Adrenal gland (tissue), 12 donors: ENCODE results near the gene CMPK1. TPM values are rescaled to one million over a fixed set of nuclear protein-coding genes. Genes with fewer than 3 reads are reported as not detected.

Experiments
- DNase-seq, 7 donors: peaks; one replicate each; pipeline ENCODE4 v3.0.0-alpha.2; 2019 to 2020
- H3K27ac ChIP-seq, 5 donors: fragments of 200-600 bp; sonication (generic) in 4 of 5; 1 replicate in 3 of 5; 2 replicates in 2 of 5; pipeline versions ENCODE4 v1.5.1 to v1.8.0; 2016 to 2020; ENCODE audit warnings: mild to moderate bottlenecking in 1 of 5
- H3K27me3 ChIP-seq: fragments of 200-600 bp; 2 replicates; pipeline ENCODE4 v1.8.0; 2021
- H3K36me3 ChIP-seq, 2 donors: fragments of 200-600 bp; replicated peaks in 1 of 2; 1 replicate in 1 of 2; 2 replicates in 1 of 2; pipeline versions ENCODE4 v1.5.1 to v1.8.0; 2018 to 2022
- H3K4me1 ChIP-seq, 2 donors: fragments of 200-600 bp; replicated peaks in 1 of 2; 1 replicate in 1 of 2; 2 replicates in 1 of 2; pipeline versions ENCODE4 v1.5.1 to v1.8.0; 2018 to 2021
- H3K4me3 ChIP-seq, 4 donors: fragments of 200-600 bp; sonication (generic) in 3 of 4; one replicate each; pipeline ENCODE4 v1.5.1; 2016 to 2018
- H3K9me3 ChIP-seq, 3 donors: fragments of 200-600 bp; sonication (generic) in 1 of 3; replicated peaks in 1 of 3; 1 replicate in 2 of 3; 2 replicates in 1 of 3; pipeline versions ENCODE4 v1.5.1 to v1.8.0; 2016 to 2021
- POLR2A ChIP-seq, 2 donors: fragments of 450-650 bp; IDR thresholded peaks; one replicate each; pipeline ENCODE4 v1.6.1; 2017; ENCODE audit warnings: antibody characterized with exemption in 2 of 2, mild to moderate bottlenecking in 2 of 2, moderate library complexity in 1 of 2
- WGBS, 4 donors: extraction: QIAGEN DNeasy Blood & Tissue Kit in 2 of 4; methylation state at CpG; one replicate each; pipeline versions ENCODE4 v1.1.5 to v1.1.7; 2013 to 2017; 5-methylcytosine and 5-hydroxymethylcytosine counted together
- intact Hi-C, 2 donors: fragments of 100-400 bp; cut with DNase I; formaldehyde crosslinking; loops; one replicate each; pipeline versions ENCODE4 v1.14.1 to v1.15.0; 2022 to 2023
- polyA plus RNA-seq, 3 donors: library from polyadenylated mRNA; stranded (reverse); fragments of 200-250 nt in 2 of 3; fragments of 350-450 nt in 1 of 3; fragmentation: Illumina TruSeq in 1 of 3; extraction: RNeasy Lipid Tissue Mini Kit (QIAGEN cat#74804) in 1 of 3; gene quantifications; one replicate each; pipeline ENCODE4 v1.2.3, GENCODE V29; 2013 to 2014
- total RNA-seq, 9 donors: library from RNA; depleted of rRNA in 4 of 9; stranded (reverse); fragments of >200 nt in 4 of 9; fragments of 120-200 nt in 1 of 9; fragmentation: NEBNext Ultra II Directional in 1 of 9; extraction: Animal tissue kit (Norgen Biotek cat#: 25700) in 1 of 9; gene quantifications; one replicate each; pipeline versions ENCODE4 v1.1.0 to v1.2.4, GENCODE V29; 2013 to 2023
- TF ChIP-seq, protein P1 (sequence below), 6 experiments: fragments of 450-650 bp in 4 of 6; fragments of 200-600 bp in 2 of 6; sonication (generic) in 1 of 6; IDR thresholded peaks; 1 replicate in 5 of 6; 2 replicates in 1 of 6; pipeline versions ENCODE4 v1.5.1 to v1.8.0; 2016 to 2021; ENCODE audit warnings: antibody characterized with exemption in 6 of 6, mild to moderate bottlenecking in 2 of 6, moderate library complexity in 1 of 6
- donor health status: healthy with polysubstance abuse.
- donor health status: Bipolar disorder and iron deficiency.
- donor health status: DM: yes; HTN: yes; CAD: no.
- donor health status: DM: no; HTN: no; CAD: no.
- donor health status: DM: no; HTN: no; CAD: no.
- donor health status: DM: yes; HTN: yes; CAD: no.

CMPK1 gene
- total and polyA plus RNA-seq, 12 donors: 31.0 to 124 (median 64.2) TPM

- no peak for TF ChIP-seq POLR2A (IDR thresholded peaks at IDR 0.05)
- TF ChIP-seq, protein P1, sequence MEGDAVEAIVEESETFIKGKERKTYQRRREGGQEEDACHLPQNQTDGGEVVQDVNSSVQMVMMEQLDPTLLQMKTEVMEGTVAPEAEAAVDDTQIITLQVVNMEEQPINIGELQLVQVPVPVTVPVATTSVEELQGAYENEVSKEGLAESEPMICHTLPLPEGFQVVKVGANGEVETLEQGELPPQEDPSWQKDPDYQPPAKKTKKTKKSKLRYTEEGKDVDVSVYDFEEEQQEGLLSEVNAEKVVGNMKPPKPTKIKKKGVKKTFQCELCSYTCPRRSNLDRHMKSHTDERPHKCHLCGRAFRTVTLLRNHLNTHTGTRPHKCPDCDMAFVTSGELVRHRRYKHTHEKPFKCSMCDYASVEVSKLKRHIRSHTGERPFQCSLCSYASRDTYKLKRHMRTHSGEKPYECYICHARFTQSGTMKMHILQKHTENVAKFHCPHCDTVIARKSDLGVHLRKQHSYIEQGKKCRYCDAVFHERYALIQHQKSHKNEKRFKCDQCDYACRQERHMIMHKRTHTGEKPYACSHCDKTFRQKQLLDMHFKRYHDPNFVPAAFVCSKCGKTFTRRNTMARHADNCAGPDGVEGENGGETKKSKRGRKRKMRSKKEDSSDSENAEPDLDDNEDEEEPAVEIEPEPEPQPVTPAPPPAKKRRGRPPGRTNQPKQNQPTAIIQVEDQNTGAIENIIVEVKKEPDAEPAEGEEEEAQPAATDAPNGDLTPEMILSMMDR (IDR thresholded peaks at IDR 0.05): no peak
- WGBS, 4 donors: 0 to 17% (median 2%) methylated on average over 1 to 134 of the region's 134 CpGs
- H3K4me3 ChIP-seq: peak overlapping the region in 1 of 4 donors; percentile 26
- no peaks in the 10 kb centered on the region for H3K36me3 ChIP-seq
- intact Hi-C loops: no loop called here
- no peak overlapping the region for H3K27ac ChIP-seq
- no peak for DNase-seq
- no peaks in the 10 kb centered on the region for H3K4me1 ChIP-seq
- no peaks in the 10 kb centered on the region for H3K9me3 ChIP-seq
- H3K27me3 ChIP-seq: peaks cover 14% of the 10 kb centered on the region
Observed at GRCh38 chr1:47416319-47417169, 83.0 kb downstream of the CMPK1 start.

DNA sequence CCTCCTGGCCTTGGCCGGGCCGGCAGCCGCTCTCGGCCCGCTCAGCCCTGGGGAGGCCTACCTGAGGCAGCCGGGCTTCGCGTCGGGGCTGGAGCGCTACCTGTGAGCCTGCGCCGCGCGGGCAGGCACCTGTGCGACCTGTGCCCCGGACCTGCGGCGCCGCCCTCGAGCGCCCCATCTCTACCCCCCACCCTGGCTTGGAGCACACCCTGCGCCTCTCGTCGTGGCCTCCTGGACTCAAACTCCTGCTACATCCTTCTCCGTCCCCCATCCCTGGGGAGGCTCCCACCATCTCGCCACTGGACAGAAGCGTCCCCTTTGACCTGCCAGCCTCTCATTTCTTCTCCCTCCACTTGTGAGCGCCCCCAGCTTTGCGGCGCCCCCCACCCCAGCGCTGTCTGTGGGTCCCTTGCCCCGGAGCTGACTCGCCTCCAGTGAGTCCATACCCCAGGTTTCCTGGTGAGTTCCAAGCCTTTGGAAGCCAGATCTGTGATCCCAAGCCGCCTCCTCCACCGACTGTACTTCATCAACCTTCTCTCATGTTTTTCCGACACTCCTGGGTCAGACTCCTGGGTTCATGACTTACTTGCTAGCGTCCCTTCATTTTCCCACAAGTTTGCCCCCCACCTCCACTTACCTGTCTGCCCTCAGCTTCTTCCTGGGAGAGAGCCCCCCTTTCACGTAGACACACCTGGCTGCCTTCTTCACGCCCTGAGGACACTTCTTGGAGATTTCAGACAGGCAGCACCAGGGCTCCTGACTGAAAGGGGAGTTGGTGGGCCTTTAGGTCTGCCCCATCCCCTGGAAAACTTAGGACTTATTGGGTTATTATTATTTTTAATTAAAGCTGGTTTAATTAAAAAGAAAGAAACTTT lies 83.8 kb downstream of the CMPK1 start:
- no peaks in the 10 kb centered on the region for H3K9me3 ChIP-seq
- peak overlapping the region in 1 of 4 donors; percentile 26 for H3K4me3 ChIP-seq
- peaks cover 14% of the 10 kb centered on the region for H3K27me3 ChIP-seq
- DNase-seq: no peak
- no peak for TF ChIP-seq POLR2A (IDR thresholded peaks at IDR 0.05)
- TF ChIP-seq, protein P1 (IDR thresholded peaks at IDR 0.05): no peak
- 31 to 66% (median 37%) methylated on average over 14 to 39 of the region's 39 CpGs for WGBS, 4 donors
- intact Hi-C loops: no loop called here
- H3K27ac ChIP-seq: no peak overlapping the region
- H3K36me3 ChIP-seq: no peaks in the 10 kb centered on the region
- H3K4me1 ChIP-seq: no peaks in the 10 kb centered on the region

DNA sequence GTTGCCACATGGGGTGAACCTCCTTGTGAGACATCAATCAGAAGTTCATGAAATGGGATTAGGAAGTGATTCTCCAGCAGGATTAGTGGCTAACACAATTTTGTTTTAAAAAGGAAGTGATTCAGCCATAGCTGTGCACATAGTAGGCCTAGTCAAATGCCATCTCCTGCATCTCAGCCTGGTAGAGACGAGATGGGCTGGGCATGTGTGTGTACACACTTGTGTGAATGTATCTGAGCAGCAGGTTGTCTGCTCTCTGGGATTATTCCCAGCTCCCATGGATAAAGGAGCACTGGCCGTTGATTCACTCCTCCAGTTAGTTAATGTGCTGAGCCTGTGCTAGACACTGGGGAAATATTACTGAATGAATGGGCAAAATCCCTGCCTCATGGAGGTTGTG lies 84.5 kb downstream of the CMPK1 start:
- Histone ChIP-seq H3K27me3 (peaks cover 14% of the 10 kb centered on the region), H3K4me3 (no peak overlapping the region), H3K36me3 (no peaks in the 10 kb centered on the region), H3K4me1 (no peaks in the 10 kb centered on the region), H3K27ac (no peak overlapping the region), H3K9me3 (no peaks in the 10 kb centered on the region)
- TF ChIP-seq POLR2A (IDR thresholded peaks at IDR 0.05): no peak
- TF ChIP-seq, protein P1 (IDR thresholded peaks at IDR 0.05): no peak
- DNase-seq: no peak
- WGBS, 4 donors: 74 to 89% (median 79%) methylated on average over 2 of the region's 2 CpGs
- intact Hi-C loops: no loop called here

GRCh38 chr1:47418681-47419325 lies 85.2 kb downstream of the CMPK1 start:
- WGBS, 4 donors: 92 to 95% (median 93%) methylated on average over 6 of the region's 6 CpGs
- DNase-seq: no peak
- Histone ChIP-seq H3K36me3 (no peaks in the 10 kb centered on the region), H3K4me1 (no peaks in the 10 kb centered on the region), H3K27ac (no peak overlapping the region), H3K27me3 (peaks cover 14% of the 10 kb centered on the region), H3K4me3 (no peak overlapping the region), H3K9me3 (no peaks in the 10 kb centered on the region)
- no peak for TF ChIP-seq POLR2A (IDR thresholded peaks at IDR 0.05)
- TF ChIP-seq, protein P1 (IDR thresholded peaks at IDR 0.05): no peak
- intact Hi-C loops: no loop called here
